ENCODE data around the gene FFAR2.

DNA sequence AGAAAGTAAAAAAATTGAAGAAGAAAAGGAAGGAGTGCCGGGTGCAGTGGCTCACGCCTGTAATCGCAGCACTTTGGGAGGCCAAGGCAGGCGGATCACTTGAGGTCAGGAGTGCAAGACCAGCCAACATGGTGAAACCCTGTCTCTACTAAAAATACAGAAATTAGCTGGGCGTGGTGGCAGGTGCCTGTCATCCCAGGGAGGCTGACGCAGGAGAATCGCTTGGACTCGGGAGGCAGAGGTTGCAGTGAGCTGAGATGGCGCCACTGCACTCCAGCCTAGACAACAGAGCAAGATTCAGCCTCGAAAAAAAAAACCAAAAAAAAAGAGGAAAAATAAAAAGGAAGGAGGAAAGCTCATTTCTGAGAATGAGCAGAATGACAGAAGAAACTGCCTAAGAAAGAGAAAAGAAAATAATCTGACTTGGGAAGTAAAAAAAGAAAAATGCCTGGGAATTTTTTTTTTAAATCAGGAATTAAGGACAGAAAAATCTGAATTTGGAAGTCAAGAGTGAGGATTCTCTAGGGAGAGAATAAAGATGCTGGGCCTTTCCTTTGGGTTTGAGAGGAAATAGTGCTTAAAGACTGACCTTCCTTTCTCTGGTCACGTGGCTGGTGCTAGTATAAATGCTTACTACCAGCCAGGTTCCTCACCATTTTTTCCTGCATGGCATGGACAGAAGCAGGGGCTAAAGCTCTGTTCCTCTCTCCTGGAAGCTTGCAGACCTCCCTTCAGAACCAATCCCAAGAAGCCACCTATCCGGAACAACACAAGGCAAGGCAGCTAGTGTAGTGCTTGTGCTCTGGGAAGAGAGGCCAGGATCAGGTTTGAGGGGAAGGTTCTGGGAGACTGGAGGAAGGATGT lies at the start of gene FFAR2:
- no peak for TF ChIP-seq RBM15 (IDR thresholded peaks at IDR 0.05; ENCODE audit: insufficient read depth, low read length)
- TF ChIP-seq, protein P1, sequence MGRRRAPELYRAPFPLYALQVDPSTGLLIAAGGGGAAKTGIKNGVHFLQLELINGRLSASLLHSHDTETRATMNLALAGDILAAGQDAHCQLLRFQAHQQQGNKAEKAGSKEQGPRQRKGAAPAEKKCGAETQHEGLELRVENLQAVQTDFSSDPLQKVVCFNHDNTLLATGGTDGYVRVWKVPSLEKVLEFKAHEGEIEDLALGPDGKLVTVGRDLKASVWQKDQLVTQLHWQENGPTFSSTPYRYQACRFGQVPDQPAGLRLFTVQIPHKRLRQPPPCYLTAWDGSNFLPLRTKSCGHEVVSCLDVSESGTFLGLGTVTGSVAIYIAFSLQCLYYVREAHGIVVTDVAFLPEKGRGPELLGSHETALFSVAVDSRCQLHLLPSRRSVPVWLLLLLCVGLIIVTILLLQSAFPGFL (CRISPR knock-in tag; IDR thresholded peaks at IDR 0.05) = no peak
